Coronary artery (tissue), 2 donors: ENCODE data around the gene PACS1.

ENCODE experiments used
- DNase-seq: peaks from one replicate; pipeline ENCODE4 v3.0.0-alpha.2; 2017; ENCODE audit warnings: low spot score
- H3K27ac ChIP-seq, 2 donors: fragments of 200-600 bp; sonication (generic); one replicate each; pipeline ENCODE4 v1.5.1; 2016 to 2019
- H3K4me3 ChIP-seq: fragments of 200-600 bp; sonication (generic); 2 replicates; pipeline ENCODE4 v1.5.1; 2016; ENCODE audit warnings: mild to moderate bottlenecking, moderate library complexity
- CTCF ChIP-seq: fragments of 200-600 bp; sonication (generic); IDR thresholded peaks from one replicate; pipeline ENCODE4 v1.5.1; 2019; ENCODE audit warnings: antibody characterized with exemption

PACS1 gene

GRCh38 chr11:66262191-66262590 is 192.1 kb downstream of the PACS1 start:
- no peak overlapping the region for H3K4me3 ChIP-seq
- DNase-seq = no peak
- no peak for TF ChIP-seq CTCF

GRCh38 chr11:66262696-66263095 is 192.6 kb downstream of the PACS1 start:
- Histone ChIP-seq H3K27ac (no peak overlapping the region), H3K4me3 (no peak overlapping the region)
- DNase-seq = no peak
- no peak for TF ChIP-seq CTCF

More at GRCh38 chr11:66262191-66262590, 192.1 kb downstream of the PACS1 start:
- H3K27ac ChIP-seq = no peak overlapping the region

GRCh38 chr11:66263231-66263630 is 193.2 kb downstream of the PACS1 start:
- Histone ChIP-seq H3K4me3 (no peak overlapping the region), H3K27ac (no peak overlapping the region)
- no peak for DNase-seq
- no peak for TF ChIP-seq CTCF

GRCh38 chr11:66263785-66264184 is 193.7 kb downstream of the PACS1 start:
- H3K4me3 ChIP-seq = no peak overlapping the region
- no peak for TF ChIP-seq CTCF
- no peak overlapping the region for H3K27ac ChIP-seq
- DNase-seq = no peak

GRCh38 chr11:66264383-66264782 is 194.3 kb downstream of the PACS1 start:
- no peak for TF ChIP-seq CTCF
- H3K4me3 ChIP-seq = no peak overlapping the region
- DNase-seq = no peak
- H3K27ac ChIP-seq = no peak overlapping the region

- Histone ChIP-seq H3K27ac (no peak overlapping the region), H3K4me3 (no peak overlapping the region)
- no peak for DNase-seq
- TF ChIP-seq CTCF = no peak
Measured at GRCh38 chr11:66264914-66265313, 194.8 kb downstream of the PACS1 start.

- no peak for DNase-seq
- H3K4me3 ChIP-seq = no peak overlapping the region
- H3K27ac ChIP-seq = peak overlapping the region in 1 of 2 donors; percentile 99
- no peak for TF ChIP-seq CTCF
Measured at GRCh38 chr11:66265531-66266377, 195.7 kb downstream of the PACS1 start.
